ENCODE data around the gene GCK.

DNA sequence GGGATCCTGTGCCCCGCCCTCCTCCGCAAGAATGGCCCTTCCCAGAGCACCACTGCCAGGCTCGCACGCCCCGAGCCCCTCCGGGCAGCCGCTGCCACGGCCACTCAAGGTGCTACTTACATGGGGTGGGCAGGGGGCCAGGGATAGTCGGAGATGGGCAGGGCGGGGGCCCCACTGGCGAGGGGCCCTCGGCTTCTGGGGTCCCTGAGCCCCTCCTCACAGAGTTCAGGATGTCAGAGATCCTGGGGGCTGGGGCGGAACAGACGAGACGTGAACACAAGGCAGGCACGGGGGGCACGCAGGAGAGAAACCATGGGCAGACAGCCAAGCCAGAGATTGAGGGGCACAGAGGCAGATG is 37.1 kb upstream of the GCK start:
- TF ChIP-seq, protein P1, sequence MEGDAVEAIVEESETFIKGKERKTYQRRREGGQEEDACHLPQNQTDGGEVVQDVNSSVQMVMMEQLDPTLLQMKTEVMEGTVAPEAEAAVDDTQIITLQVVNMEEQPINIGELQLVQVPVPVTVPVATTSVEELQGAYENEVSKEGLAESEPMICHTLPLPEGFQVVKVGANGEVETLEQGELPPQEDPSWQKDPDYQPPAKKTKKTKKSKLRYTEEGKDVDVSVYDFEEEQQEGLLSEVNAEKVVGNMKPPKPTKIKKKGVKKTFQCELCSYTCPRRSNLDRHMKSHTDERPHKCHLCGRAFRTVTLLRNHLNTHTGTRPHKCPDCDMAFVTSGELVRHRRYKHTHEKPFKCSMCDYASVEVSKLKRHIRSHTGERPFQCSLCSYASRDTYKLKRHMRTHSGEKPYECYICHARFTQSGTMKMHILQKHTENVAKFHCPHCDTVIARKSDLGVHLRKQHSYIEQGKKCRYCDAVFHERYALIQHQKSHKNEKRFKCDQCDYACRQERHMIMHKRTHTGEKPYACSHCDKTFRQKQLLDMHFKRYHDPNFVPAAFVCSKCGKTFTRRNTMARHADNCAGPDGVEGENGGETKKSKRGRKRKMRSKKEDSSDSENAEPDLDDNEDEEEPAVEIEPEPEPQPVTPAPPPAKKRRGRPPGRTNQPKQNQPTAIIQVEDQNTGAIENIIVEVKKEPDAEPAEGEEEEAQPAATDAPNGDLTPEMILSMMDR (conservative IDR thresholded peaks at IDR 0.05; ENCODE audit: low read depth, low read length), result no peak
- no peak for TF ChIP-seq EZH2phosphoT487 (IDR thresholded peaks at IDR 0.05; ENCODE audit: borderline replicate concordance, low read length)
- TF ChIP-seq EZH2 (IDR thresholded peaks at IDR 0.05; ENCODE audit: low read length, unreplicated experiment), result no peak
